Medulla oblongata (tissue), 1 donor: ENCODE measurements around the gene TALDO1.

Experiments used
- DNase-seq: peaks from one replicate; pipeline ENCODE4 v3.0.0-alpha.2; 2015; ENCODE audit errors: extremely low spot score

Gene TALDO1

DNA sequence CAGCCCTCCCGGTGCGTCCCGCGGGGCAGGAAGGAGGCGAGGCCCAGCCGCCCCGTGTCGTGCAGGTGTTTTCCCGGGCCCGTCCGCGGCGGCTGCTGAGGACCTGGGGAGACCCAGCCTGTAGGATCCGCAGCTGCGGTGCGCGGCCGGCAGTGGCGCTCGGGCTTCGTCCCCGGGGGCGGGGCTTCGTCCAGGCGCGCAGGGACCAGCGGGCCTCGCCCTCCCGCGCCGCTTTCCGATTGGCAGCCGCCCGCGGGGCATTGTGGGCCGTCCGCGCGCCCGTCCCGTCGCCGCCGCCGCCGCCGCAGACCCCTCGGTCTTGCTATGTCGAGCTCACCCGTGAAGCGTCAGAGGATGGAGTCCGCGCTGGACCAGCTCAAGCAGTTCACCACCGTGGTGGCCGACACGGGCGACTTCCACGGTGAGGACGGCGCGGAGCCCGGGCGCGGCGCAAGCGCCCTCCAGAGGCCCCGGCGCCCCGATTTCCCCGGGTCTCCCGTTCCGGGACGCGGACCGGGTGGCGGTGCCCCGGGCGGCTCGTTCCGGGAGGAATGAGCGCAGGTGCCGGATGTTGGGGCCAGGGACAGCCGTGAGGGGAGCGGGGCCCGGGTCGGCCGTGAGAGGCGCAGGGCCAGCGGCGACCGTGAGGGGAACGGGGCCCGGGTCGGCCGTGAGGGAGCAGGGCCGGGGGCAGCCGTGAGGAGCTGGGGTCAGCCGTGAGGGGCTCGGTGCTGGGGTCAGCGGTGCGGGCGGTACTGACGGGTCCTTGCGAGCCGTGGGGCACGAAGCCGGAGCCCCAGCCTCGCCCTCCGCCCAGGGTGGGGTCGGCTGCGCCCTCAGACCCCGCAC is at the start of gene TALDO1:
TSS of gene TALDO1 (plus strand) at position 307 of the 849 bp plus-strand sequence. CDS start at position 325, 18 bp downstream.
- peak; percentile 92 for DNase-seq

DNA sequence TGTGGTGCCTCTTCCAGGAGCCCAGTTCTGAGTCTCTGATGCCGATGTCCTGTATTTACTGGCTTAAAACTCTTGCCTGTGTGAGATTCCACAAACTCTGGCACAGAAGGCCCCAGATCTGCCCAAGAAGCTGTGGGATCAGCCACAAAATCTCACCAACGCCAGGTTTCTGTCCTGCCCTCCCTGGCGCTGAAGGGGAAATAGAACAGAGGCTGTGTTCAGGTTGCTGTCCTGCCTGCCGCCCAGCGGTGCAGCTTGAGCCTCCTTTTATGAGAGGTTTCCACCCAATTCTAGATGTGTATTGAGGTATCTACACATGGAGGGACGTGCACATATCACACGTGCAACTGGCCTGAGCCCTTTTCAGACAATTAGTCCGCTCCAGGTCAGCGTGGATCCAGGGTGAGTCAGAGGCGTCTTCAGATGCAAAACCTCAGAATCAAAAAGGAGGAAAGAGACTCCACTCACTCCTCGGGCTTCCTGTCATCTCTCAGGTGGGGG is 49.4 kb upstream of the TALDO1 start:
- DNase-seq, result peak; percentile 26

DNA sequence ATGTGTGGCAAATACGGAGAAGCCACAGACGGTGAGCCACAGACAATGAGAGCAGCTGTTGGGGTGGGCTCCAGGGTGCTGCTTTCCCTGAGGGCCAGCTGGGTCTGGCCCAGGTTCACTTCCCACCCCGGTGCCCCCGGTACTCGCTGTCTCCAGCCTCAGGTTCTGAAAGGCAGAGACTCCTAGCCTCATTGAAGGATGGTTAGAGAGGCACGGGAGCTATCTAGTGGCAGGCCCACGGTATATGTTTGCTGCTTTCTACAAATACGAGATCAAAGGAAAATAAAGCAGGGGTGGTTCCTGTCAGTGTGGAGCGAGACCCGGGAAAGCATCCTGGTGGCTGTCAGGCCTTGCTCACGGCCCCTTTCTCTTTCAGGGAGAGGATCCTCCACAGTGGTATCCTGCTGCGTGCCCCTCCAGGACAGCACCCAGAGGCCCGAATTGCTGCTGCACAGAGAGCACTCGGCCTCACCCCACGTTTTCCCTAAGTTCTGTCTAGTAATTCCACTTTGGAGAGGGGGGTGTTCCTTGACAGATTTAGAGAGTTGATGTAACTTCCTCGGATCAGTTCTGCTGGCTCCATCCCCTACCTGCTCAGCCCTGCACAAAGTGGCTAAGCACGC is 48.7 kb upstream of the TALDO1 start:
- no peak for DNase-seq

DNA sequence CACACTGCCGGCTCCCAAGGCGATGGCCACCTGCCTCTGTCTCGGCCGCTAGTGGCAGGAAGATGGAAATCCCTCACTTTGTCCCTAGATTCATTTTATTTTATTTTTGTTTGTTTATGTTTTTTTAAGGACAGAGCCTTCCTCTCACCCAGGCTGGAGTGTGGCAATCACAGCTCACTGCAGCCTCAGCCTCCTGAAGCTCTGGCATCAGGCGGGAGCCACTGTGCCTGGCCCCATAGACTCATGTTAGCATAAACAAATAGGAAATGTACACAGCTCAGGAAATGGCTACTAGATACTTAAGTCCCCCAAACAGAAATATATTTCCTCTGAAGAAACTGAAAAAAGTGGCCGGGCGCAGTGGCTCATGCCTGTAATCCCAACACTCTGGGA is 48.2 kb upstream of the TALDO1 start:
- no peak for DNase-seq

DNA sequence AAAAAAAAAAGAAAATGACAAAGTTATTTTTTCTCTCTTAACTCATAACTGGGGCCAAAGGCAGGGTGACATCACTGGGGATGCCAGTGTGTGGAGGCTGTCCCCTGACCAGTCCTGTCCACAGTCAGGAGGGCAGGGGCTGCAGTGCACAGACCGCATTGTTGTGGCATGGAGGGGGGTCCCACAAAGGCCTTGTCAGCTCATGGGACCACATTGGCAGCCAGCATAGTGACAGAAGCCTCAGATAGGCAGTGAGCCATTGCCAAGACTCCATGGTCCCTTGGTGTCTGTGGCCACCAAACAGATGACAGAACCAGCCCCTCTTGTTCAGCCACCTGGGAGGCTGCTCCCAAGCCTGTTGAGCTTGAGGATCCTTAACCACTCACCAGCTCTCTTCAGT is 47.5 kb upstream of the TALDO1 start:
- no peak for DNase-seq

DNA sequence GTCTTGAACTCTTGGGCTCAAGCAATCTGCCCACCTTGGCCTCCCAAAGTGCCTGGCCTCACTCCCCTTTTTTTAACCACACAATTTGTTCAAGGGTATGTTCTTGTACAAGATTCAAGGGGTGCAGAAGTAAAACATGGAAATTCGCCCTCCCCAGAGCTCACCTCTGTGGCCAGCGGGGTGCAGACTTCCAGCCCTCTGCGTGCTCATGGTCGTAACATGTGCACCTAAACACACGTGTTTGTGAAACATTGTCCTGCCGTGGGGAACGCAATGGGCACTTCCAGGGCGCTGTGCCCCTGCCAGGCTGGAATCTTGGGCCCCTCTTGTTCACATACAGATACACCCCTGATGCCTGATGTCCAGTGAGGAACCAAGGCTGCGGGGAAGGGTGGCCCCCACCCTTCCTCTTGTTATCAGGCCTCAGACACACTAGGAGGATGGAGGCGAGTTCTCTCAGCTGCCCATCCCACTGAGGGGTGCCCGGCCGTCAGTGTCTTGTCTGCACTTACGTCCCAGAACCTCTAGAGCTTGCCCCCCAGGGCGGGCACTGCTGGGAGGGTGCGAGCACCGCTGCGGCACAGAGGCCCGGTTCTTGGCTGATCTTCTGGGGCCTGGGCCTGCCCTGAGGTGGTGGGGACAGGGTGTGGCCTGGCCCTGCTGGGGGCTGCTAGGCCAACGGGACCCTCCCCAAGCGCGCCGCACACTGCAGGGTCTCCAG is 45.4 kb upstream of the TALDO1 start:
- DNase-seq, result no peak

DNA sequence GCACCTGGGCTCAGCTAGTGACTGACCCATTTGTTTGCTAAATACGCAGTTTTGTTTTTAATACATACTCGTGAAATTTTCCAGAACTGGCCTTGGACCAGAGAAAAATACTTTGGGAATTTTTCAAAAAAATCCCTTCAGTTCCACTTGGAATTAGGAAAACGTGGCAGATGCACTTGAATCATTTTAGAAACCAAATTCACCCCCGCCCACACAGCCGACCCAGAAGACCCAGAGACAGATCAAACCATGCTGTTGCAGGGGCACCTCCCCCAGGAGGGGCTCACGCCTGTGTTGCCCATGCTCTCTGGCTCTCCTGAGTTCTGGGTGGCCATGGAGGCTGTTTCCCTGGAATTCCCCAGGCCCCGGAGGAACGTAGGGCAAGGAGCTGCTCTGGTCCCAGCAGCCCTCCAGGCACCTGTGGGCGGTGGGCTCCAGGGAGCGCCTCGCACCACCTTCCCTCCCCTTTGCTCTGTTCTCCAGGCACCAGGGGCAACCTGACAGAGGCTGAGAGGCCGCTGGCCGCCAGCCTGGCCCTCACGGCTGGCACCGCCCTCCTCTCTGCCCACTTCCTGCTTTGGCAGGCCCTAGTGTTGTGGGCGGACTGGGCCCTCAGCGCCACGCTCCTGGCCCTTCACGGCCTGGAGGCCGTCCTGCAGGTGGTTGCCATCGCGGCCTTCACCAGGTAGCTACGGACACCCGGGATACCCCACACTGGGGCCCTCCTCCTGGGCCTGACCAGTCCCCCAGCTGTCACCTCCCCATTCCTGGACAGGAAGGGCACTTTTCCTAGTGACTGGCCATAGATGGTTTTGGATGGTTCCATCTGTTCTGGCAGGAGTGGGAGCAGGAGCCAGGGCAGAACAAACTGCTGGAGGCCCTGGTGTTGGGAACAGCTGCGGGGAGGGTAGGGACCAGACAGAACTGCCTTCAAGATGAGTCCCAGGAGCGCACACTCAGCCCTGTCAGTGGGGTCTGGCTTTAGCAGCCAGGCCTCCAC is 44.5 kb upstream of the TALDO1 start:
- peak; percentile 61 for DNase-seq

DNA sequence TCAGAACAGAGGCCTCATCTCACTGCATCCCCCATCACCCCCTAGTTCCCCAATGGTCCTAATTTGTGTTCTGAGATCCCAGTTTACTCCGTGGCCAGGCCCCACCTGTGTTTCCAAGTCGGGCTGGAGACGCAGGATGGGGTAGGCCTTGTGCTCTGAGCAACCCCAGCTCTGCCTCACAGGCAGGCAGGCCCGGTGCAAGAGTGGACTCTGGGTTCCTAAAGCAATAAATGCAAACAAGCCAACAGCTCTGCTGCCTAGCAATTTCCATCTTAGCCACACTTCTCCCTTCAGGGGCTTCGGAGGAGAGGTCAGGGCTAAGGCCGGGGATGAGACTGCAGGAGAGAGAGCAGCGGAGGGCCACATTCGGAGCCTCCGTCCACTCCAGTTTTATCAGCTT is 43.8 kb upstream of the TALDO1 start:
- no peak for DNase-seq

DNA sequence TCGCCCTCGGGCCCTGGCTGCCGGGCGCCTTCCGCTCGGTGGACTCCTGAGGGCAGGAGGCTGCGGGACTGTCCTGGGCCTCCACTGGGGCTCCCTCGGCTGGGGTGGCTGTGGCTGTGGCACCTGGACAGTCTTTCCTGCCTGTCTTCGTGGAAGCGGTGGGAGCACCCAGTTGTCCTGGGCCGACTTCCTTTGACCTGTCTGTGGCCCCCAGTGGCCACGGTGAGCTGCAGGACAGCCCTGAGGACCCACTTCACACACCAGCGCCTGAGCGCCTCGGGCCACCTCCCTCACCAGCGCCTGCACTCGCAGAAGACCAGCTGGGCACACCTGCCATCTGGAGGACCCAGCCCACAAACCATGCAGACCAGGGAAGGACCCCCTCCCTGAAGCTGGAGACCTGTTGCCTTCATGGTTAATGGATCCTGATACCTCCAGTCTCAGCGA is 43.0 kb upstream of the TALDO1 start:
- DNase-seq, result no peak

DNA sequence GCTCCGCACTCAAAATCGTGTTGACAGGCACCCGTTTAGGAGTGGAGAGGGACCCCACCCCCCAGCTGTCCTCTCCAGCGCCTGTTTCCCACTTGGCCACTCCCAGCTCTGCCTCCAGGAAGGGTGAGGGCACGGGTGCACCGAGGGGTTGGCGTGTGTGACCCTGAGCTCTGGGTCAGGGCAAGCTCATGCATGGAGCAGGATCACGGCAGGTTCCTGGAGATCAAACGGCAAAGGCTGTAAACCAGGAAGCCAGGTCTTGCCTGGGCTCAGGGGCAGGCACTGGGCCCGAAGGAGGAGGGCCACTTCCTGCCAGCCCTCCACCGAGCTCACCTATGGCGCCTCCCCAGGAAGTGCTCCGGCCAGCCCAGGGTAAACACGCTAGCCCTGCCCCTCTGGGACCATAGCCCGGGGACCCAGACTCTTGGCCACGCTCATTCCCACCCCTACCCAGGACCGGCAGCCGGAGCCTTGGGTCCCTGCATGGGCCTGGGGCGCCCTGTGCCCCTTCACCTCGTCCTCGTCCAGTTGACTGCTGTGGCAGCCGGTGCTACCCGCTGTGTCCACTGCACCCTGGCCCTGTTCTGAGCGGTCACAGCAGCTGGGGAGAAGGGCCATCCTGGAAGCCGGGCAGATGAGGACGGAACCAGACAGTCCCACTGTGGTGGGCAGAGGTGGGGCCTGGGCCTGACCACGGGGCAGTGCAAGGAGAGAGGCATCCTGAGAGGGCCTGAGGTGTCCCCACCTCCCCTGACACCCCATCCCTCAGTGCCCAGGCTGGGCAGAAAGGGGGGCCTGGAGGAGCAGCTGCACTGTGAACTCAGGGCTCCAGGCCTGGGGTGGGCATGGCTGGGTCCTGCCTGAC is 42.3 kb upstream of the TALDO1 start:
- DNase-seq, result no peak

DNA sequence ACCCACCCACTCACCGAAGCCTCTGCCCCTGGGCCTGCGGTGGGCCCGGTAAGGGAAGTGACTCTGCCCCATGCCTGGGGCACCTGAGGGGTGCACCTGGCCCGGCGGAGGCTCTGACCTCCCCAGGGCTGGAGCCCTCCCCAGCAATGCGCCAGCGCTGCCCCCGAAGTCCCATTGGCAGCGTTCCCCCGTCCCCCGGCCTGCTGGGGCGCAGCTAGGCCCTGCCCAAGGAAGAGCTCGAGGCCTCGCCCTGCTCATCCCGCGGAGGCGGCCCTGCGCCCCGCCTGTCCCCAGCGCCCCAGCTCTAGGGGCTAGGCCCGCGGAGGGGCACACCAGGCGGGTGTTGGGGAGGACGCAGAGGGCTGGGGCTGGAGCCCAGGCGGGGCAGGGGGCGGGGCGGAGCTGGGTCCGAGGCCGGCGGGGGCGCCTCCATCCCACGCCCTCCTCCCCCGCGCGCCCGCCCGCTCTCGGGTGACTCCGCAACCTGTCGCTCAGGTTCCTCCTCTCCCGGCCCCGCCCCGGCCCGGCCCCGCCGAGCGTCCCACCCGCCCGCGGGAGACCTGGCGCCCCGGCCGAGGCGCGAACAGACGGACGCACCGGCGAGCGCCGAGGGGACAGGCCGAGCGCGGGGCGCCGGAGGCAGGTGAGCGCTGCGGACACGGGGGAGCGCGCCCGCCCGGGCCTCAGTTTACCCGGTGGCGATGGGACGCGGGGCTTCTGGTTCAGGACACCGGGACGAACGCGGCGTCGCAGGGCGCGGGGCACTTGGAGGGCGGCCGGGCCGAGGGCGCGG is 41.4 kb upstream of the TALDO1 start, which contains the start of gene EPS8L2:
TSS of gene EPS8L2 (plus strand) at position 586 of the 793 bp plus-strand sequence. CDS start 3,177 bp downstream, outside the sequence.
- DNase-seq, result no peak

DNA sequence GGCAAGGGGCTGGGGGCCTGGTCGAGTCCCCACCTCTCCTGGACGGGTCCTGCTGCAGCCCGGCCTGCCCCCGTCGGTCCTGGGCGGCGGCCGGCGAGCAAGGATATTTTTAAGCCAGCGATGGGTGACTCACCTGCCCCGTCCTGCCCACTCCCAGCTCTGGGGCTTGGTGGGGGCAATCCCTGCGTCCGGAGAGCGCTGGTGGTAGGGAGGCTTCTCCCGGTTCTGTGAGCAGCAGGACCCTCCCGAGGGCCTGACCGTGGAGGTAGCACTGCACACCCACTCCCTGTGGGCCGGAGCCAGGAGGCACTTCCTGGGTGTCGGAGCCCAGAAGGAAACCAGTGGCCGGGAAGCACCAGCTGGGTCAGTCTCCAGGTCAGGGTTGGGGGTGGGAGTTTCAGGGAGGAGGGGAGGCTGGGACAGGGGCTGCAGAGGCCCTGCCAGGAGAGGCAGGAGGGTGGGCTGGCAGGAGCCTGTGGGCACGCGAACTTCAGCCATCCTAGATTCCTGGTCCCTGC is 40.8 kb upstream of the TALDO1 start:
- DNase-seq, result no peak

DNA sequence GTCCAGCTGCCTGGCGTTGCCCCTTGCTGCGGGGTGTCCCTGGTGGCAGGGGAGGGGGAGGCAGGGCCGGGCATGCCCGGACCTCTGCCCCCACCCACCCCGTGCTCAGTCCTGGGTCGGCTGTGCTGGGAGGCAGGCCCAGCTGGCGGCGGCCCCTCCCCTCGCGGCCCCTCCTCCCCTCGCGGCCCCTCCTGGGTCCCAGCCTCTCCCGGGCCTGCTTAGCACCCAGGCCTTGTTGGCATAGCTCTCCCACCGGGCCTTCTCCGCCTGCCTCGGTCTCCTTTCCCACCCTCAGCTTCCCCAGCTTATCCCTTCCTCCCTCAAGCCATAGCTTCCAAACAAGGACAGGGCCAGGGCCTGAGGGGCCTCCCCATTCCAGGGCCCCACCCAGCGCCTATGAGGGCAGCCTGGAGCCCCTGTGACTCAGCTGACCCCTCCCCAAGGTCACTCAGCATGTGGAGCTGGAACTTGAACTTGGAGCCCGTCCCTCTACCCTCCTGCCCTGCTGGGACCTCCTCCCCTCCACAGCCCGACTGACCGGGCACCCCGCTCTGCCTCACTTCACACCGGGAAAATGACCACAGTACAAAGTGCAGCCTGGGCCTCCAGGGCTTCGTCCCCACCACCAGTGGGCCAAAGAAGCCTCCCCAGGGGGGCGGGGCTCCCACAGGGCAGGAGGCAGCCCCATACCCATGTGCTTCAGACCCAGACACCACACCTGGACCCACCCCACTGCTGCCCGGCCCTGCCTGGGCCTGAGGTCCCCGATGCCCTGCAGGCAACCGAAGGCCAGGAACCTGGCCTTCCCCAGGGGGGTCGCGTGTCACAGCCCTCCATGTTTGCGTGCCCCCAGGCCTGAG is 40.1 kb upstream of the TALDO1 start:
- peak; percentile 22 for DNase-seq

DNA sequence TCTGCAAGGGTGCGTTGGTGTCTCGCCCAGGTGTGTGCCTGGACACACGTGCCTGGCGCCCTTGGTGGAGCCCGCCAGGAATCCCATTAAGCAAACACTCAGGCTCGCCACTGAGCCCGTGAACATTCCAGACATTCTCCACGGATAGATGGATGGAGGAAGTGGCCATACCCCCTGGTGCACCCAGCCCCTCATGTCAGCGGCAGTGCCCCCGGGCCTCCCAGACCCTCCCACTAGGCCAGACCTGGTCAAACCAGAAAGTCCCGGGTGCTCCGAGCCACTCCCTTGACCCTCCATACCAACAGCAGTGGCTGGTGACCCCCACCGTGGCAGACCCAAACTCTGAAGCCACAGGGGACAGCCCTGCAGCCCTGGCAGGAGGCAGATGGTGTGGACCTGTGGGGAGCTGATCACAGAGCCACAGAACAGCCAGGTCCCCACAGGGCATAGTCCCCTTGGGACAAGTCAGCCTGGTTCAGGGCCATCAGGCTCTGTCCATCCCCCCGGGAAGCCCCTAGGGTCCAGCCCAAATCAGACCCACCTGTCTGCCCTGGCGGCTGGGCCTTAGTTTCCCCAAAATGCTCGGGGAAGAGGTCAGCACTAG is 39.3 kb upstream of the TALDO1 start:
- no peak for DNase-seq

DNA sequence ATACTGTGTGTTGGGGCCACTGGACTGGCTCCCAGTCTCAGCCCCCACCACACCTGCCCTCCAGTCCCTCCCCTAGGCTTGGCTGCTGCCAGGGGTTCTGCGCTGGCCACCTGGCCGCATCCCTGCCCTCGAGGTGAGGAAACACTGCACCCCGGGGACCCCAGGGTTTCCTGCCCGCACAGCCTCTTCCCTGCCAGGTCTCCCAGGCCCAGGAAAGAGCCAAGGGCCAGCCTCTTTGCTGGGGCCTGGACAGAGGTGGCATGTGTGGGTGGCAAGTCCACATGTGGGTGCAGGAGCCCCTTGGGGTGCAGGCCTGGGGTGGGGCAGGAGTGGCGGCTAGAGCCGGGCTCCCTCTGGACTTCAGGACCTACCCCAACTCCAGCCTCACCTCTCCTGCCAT is 38.8 kb upstream of the TALDO1 start:
- no peak for DNase-seq

DNA sequence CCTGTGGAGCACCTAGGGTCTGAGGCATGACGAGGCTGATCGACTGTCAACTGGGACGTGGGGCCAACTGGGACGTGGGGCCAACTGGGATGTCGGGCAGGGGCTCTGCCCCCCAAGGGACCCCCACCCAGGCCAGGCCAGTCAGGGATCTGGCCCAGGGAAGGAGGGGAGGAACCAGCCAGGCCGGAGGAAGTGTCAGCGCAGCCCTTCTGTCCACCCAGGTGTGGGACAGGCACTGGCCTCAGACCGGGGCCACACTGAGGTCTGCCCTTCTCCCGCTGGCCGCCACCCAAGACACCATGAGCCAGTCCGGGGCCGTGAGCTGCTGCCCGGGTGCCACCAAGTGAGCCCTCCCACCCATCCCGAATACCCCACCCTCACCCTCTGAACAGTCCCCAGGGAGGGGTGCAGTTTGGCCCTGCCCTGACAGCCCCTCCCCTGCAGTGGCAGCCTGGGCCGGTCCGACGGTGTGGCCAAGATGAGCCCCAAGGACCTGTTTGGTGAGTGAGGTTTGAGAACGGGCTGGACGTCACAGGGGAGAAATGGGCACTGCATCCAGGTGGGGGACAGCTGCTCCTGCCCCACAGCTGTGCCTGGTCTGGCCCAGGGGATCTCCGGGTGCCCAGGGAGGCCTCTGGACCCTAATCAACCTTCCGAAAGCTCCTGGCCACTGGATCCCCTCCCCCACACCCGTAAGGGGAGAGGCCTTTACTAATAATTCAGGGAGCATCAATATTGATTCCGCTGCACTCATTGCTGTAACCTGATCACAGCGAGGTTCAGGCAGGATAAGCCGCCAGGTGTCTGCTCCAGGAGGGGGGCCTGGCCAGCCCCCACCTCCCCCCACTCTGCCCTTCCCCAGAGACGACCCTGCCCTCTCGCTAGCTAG is 37.9 kb upstream of the TALDO1 start:
- no peak for DNase-seq

DNA sequence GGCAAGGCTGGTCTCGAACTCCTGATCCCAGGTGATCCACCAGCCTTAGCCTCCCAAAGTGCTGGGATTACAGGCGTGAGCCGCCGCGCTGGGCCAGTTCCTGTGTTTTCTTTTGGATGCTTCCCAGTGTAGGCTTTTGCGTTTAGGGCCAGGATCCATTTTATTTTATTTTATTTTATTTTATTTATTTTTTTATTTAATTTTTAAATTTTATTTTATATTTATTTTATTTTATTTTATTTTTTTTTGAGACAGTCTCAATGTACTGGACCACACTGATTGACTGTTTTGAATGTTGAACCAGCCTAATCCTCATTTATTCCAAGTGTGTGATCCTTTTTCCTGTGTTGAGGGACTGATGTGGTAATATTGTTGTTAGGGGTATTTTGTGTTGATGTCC is 32.8 kb upstream of the TALDO1 start:
- DNase-seq, result no peak
